SJCRH30 (cell line): ENCODE measurements around the gene LEUTX. TPM values are rescaled to one million over a fixed set of nuclear protein-coding genes. Genes with fewer than 3 reads are reported as not detected.

Source experiments
- DNase-seq, 2 experiments: peaks; one replicate each; pipeline ENCODE4 v3.0.0-alpha.2; 2015 to 2020
- H3K27ac ChIP-seq: fragments of 250-450 bp; sonication (Bioruptor Pico); 2 replicates; pipeline ENCODE4 v1.5.1; 2020; ENCODE audit warnings: mild to moderate bottlenecking, moderate library complexity
- H3K27me3 ChIP-seq: fragments of 250-450 bp; sonication (Bioruptor Pico); 2 replicates; pipeline ENCODE4 v1.5.1; 2020; ENCODE audit warnings: mild to moderate bottlenecking, moderate library complexity
- H3K36me3 ChIP-seq: fragments of 250-450 bp; sonication (Bioruptor Pico); 2 replicates; pipeline ENCODE4 v1.5.1; 2020; ENCODE audit warnings: mild to moderate bottlenecking, moderate library complexity
- H3K4me1 ChIP-seq: fragments of 250-450 bp; sonication (Bioruptor Pico); 2 replicates; pipeline ENCODE4 v1.5.1; 2020; ENCODE audit warnings: mild to moderate bottlenecking, moderate library complexity
- H3K4me3 ChIP-seq: fragments of 250-450 bp; sonication (Bioruptor Pico); 2 replicates; pipeline ENCODE4 v1.5.1; 2020; ENCODE audit warnings: mild to moderate bottlenecking, moderate library complexity
- H3K9me3 ChIP-seq: fragments of 250-450 bp; sonication (Bioruptor Pico); replicated peaks from 2 replicates; pipeline ENCODE4 v1.5.1; 2020; ENCODE audit warnings: mild to moderate bottlenecking, moderate library complexity
- total RNA-seq: library from RNA; depleted of rRNA; stranded (reverse); fragments of >200 nt; shearing (Covaris generic); gene quantifications from 2 replicates; pipeline ENCODE4 v1.2.3, GENCODE V29; 2014; rRNA removed

The LEUTX gene, protein sequence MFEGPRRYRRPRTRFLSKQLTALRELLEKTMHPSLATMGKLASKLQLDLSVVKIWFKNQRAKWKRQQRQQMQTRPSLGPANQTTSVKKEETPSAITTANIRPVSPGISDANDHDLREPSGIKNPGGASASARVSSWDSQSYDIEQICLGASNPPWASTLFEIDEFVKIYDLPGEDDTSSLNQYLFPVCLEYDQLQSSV
- not detected in 2 replicates for total RNA-seq

DNA sequence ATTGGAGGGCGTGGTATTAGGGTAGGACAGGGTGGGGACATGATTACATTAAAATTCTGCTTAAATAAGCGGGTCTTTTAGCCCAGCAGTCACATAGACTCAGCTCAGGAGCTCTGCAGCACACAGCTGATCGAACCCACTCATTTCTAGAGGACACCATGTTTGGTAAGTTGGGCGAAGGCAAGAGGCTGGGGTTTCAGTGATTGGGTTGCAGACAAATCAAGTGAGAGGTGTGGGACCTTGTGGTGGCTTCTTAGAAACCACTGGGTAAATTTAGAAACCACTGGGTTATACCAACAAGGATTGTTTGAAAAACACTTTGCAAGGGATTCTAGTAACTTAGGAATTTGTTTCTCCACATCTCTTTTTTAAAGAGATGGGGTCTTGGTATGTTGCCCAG is at the start of gene LEUTX:
TSS of gene LEUTX (plus strand) at position 92 of the 400 bp plus-strand sequence. CDS start at position 159, 67 bp downstream.
- DNase-seq = no peak
- peaks cover 4% of the 10 kb centered on the region; the same call in 1 of the 2 replicates for H3K9me3 ChIP-seq
- no peaks in the 10 kb centered on the region for H3K36me3 ChIP-seq
- no peak within 1 kb of the TSS for H3K27ac ChIP-seq
- H3K27me3 ChIP-seq = no peaks in the 10 kb centered on the region
- peaks cover 15% of the 10 kb centered on the region for H3K4me1 ChIP-seq
- no peak within 1 kb of the TSS for H3K4me3 ChIP-seq

DNA sequence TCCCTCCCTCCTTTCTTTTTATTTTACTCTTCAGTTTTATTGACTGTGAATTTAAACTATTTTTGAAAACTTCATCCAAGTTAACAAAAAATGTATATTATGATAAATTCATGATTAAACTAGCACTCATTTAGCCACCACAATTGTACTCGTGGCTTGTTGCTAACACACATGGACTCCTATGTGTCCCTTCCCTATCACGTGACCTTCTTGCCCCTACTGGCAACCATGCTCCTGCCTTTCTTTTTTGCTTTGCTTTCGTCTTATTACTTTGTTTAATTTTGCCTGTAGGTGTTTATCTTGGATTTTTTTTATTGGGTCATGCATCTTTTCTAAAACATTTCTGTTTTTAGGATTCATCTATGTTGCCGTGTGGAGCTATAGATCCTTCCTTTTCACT is 49.1 kb upstream of the LEUTX start:
- H3K9me3 ChIP-seq = no peaks in the 10 kb centered on the region
- H3K27me3 ChIP-seq = 0 out of 2 replicates have a peak, but pooled peaks cover 4% of the 10 kb centered on the region
- H3K4me1 ChIP-seq = no peaks in the 10 kb centered on the region
- no peak overlapping the region for H3K4me3 ChIP-seq
- H3K27ac ChIP-seq = no peak overlapping the region
- DNase-seq = no peak
- H3K36me3 ChIP-seq = no peaks in the 10 kb centered on the region

DNA sequence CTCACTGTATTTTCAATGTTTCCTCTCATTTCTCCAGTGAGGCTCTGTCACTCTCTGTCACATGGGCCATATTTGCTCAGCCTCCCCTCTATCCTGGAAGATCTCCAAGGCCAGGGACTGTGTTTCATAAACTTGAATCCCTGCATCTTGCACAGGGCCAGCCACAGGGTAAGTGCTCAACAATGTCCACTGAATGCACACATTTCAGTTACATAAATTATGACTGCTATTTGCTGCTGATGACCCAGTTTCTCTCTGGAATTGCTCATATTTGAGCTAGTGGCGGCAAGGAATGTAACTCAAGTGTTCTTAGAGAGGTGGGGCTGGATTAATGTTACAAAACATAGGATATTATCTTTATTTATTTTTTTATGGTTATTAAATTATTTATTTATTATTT is 47.0 kb upstream of the LEUTX start:
- Histone ChIP-seq H3K36me3 (no peaks in the 10 kb centered on the region), H3K9me3 (no peaks in the 10 kb centered on the region), H3K27ac (no peak overlapping the region), H3K27me3 (0 out of 2 replicates have a peak, but pooled peaks cover 4% of the 10 kb centered on the region), H3K4me1 (no peaks in the 10 kb centered on the region), H3K4me3 (no peak overlapping the region)
- no peak for DNase-seq

DNA sequence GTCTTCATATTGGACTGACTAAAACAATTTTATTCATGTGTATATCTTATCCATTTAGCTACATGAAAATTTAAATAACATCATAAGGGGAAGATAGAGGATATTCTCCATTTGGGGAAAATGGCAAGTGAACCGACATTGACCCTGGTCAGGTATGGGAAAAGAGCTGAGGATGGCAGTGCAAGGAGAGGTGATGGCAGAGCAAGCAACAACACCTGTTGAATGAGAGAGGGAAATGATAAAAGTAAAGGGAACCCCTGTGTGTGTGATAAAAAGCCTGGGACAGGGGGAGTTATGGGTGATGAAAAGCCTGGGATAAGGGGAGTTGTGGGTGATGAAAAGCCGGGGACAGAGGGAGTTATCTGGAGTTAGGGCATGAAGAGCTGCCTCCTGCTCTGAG is 44.8 kb upstream of the LEUTX start:
- Histone ChIP-seq H3K4me1 (no peaks in the 10 kb centered on the region), H3K36me3 (no peaks in the 10 kb centered on the region), H3K9me3 (no peaks in the 10 kb centered on the region), H3K4me3 (no peak overlapping the region), H3K27me3 (no peaks in the 10 kb centered on the region; the same call in 1 of the 2 replicates), H3K27ac (no peak overlapping the region)
- DNase-seq = no peak

DNA sequence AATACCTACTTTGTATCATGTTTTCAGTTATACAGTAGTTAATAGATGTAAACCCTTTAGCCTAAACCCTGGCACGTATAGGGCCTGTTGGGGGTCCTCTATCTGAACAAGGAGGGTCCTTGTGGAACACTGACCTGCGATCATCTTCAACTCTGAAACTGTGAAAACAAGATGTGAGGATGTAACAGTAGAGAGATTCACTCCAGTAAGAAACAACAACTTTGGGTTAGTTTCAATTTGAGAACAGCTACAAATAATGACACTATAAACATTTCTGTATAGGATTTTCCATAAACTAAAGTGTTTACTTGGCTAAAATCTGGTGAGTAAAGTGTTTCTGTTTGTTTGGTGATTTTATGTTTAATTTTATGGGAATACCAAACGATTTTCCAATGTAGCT is 43.0 kb upstream of the LEUTX start:
- Histone ChIP-seq H3K4me3 (no peak overlapping the region), H3K4me1 (no peaks in the 10 kb centered on the region), H3K27ac (no peak overlapping the region), H3K27me3 (peaks cover 3% of the 10 kb centered on the region), H3K36me3 (no peaks in the 10 kb centered on the region), H3K9me3 (no peaks in the 10 kb centered on the region)
- no peak for DNase-seq

DNA sequence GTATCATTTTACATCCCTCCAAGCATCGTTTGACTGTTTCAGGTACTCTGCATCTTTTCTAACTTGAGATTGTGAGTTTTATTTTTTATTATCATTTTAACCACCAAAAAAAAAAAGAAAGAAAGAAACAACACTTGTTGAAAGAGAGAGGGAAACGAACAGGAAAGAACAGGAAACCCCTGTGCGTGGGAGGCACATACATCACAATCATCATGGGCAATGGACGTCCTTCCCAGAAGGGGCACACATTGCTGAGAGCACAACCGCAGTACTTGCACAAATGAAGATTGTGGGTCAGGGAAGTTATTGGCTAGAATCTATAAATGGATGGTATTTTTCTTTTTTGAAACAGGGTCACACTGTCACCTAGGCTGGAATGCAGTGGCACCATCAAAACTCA is 42.6 kb upstream of the LEUTX start:
- H3K4me3 ChIP-seq = no peak overlapping the region
- H3K27ac ChIP-seq = no peak overlapping the region
- no peaks in the 10 kb centered on the region for H3K36me3 ChIP-seq
- no peak for DNase-seq
- H3K27me3 ChIP-seq = peaks cover 3% of the 10 kb centered on the region
- H3K4me1 ChIP-seq = no peaks in the 10 kb centered on the region
- no peaks in the 10 kb centered on the region for H3K9me3 ChIP-seq

DNA sequence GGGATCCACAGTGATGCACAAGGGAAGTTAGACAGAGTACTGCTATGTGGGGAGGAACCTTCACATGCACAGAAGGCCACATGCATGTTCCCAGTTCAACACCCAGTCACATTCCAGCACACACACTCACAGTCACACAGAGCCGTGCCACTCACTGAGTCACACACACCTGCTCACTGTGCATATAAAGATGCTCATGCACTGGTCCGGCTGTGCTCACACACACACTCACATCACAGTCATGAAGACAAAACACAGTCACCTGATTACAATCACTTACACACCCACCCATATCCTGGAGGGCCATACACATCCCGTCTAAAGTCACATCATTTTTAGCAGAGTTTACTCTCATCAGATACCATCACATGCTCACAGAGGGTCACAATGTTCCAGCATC is 41.3 kb upstream of the LEUTX start:
- no peak overlapping the region for H3K27ac ChIP-seq
- no peaks in the 10 kb centered on the region for H3K4me1 ChIP-seq
- H3K4me3 ChIP-seq = no peak overlapping the region
- peaks cover 3% of the 10 kb centered on the region for H3K27me3 ChIP-seq
- H3K9me3 ChIP-seq = no peaks in the 10 kb centered on the region
- no peaks in the 10 kb centered on the region for H3K36me3 ChIP-seq
- DNase-seq = no peak

DNA sequence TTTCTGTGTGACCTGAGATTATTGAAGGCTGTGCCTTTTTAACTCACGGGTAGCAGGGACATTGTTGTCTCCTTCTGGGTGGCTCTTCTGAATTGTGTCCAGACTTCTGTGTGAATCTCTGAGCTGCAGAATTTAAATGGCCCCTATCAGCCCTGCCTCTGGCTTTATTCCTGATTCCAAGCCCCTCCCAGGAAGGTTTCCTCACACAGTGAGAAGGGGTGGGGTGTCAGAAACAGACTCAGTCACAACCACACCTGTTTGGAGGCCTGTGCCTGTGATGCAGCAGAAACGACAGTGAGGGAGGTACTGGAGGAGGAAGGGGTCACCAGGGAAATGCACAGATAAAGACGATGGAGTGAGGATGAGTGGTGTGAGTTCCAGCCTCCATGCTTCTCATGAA is 40.8 kb upstream of the LEUTX start, which contains the start of gene CLC:
TSS of gene CLC (minus strand) at position 139 of the 400 bp plus-strand sequence. CDS start at position 62, 77 bp downstream.
- Histone ChIP-seq H3K27me3 (peaks cover 3% of the 10 kb centered on the region), H3K27ac (no peak within 1 kb of the TSS), H3K4me1 (no peaks in the 10 kb centered on the region), H3K9me3 (no peaks in the 10 kb centered on the region), H3K36me3 (no peaks in the 10 kb centered on the region), H3K4me3 (no peak within 1 kb of the TSS)
- DNase-seq = no peak

DNA sequence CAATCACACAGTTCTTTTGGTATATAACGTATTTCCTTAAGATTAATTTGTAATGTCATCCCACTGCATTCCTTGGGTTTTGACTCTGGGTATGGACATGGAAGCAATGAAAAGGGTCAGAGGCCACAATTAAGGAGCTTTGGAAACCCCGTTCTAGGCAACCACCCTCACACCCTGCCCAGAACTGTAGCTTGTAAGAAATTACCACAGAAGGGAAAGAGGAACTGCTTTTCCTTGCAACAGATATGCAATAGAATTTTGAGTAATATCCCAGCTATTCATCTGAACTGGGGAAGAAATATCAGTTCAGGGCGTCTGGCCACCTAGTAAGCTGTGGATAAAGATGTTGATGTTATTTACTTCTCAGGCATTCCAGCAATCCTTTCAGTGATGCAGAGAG is 39.8 kb upstream of the LEUTX start:
- H3K27ac ChIP-seq = no peak overlapping the region
- no peak for DNase-seq
- no peaks in the 10 kb centered on the region for H3K36me3 ChIP-seq
- H3K4me1 ChIP-seq = no peaks in the 10 kb centered on the region
- no peak overlapping the region for H3K4me3 ChIP-seq
- H3K9me3 ChIP-seq = no peaks in the 10 kb centered on the region
- H3K27me3 ChIP-seq = peaks cover 3% of the 10 kb centered on the region

DNA sequence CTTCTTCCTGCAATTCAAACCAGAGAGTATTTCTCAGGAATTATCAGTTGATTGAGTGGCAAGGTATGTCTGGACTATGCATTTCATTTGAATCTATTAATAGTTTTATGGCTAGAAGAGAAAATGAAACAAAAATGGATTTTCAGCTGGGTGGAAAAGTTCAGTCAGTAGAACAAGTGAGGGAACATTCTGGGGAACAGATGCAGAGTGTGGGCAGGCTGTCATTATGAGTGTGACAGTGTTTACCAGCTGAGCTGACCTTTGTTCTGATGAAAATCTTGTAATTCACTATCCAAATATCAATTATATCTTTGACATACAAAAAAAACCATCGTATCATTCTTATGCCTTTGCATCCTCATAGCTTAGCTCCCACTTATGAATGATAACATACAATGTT is 38.3 kb upstream of the LEUTX start:
- DNase-seq = no peak
- Histone ChIP-seq H3K36me3 (no peaks in the 10 kb centered on the region), H3K9me3 (no peaks in the 10 kb centered on the region), H3K27me3 (peaks cover 3% of the 10 kb centered on the region), H3K27ac (no peak overlapping the region), H3K4me1 (no peaks in the 10 kb centered on the region), H3K4me3 (no peak overlapping the region)

DNA sequence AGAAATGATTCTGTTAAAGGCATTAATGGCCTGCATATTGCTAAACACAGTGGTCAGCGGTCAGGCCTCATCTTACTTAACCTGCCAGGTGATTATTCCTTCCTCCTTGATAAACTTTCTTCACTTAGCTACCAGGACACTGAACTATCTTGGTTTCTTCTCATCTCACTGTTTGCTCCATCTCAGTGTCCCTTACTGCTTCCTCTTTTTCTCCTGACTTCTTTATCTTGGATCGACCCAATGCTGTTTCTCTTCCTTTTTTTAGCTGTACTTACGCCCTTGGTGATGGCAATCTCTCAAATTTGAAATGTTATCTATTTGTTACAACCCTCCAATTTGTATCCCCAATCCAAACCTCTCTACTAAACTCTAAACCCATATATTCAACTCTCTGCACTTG is 33.0 kb upstream of the LEUTX start:
- Histone ChIP-seq H3K4me3 (no peak overlapping the region), H3K27me3 (peaks cover 11% of the 10 kb centered on the region), H3K9me3 (no peaks in the 10 kb centered on the region), H3K4me1 (no peaks in the 10 kb centered on the region), H3K36me3 (no peaks in the 10 kb centered on the region), H3K27ac (no peak overlapping the region)
- DNase-seq = no peak

DNA sequence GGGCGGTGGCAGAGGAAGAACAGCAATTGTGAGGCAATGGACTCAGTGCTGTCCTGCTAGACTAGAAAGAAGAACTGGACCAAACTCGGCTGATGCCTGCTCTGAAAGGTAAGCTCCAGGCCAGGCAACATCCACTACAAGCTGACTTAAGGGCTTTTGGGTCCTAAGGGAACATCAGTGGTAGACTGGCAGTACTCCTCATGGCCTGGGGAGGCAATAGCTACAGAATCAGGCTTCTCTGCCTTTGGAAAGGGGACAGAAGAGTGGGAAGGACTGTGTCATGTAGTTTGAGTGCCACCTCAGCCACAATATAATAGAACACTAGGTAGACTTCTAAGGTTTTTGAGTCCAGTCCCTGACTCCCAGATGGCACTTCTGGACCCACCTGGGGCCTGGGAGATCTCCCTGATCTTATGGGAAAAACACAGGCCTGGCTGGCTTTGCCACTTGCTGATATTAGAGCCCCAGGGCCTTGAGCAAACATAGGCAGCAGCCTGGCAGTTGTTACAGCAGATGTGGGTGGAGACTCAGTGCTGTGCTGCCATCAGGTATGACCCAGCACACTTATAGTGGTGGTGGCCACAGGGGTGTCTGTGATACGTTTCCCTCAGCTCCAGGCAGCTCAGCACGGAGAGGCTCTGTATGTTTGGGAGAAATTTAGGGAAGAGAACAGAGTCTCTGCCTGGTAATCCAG is 31.7 kb upstream of the LEUTX start:
- no peak for DNase-seq
- H3K4me3 ChIP-seq = no peak overlapping the region
- H3K36me3 ChIP-seq = no peaks in the 10 kb centered on the region
- H3K9me3 ChIP-seq = no peaks in the 10 kb centered on the region
- H3K27ac ChIP-seq = no peak overlapping the region
- peaks cover 11% of the 10 kb centered on the region for H3K27me3 ChIP-seq
- H3K4me1 ChIP-seq = no peaks in the 10 kb centered on the region

DNA sequence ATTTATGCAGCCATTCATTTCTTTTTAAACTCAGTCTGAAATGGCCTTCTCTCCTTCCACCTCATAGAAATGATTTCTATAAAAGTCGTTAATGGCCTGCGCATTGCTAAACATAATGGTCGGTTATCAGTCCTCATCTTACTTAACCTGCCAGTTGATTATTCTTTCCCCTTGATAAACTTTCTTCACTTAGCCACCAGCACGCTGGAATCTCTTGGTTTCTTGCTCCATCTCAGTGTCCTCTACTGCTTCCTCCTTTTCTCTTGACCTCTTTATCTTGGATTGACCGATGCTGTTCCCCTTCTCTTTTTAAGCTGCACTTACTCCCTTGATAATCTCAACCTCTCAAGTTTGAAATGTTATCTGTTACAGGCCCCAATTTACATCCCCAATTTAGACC is 28.7 kb upstream of the LEUTX start:
- H3K4me3 ChIP-seq = no peak overlapping the region
- H3K27me3 ChIP-seq = peaks cover 15% of the 10 kb centered on the region
- no peak for DNase-seq
- H3K27ac ChIP-seq = no peak overlapping the region
- no peaks in the 10 kb centered on the region for H3K9me3 ChIP-seq
- no peaks in the 10 kb centered on the region for H3K4me1 ChIP-seq
- H3K36me3 ChIP-seq = no peaks in the 10 kb centered on the region

DNA sequence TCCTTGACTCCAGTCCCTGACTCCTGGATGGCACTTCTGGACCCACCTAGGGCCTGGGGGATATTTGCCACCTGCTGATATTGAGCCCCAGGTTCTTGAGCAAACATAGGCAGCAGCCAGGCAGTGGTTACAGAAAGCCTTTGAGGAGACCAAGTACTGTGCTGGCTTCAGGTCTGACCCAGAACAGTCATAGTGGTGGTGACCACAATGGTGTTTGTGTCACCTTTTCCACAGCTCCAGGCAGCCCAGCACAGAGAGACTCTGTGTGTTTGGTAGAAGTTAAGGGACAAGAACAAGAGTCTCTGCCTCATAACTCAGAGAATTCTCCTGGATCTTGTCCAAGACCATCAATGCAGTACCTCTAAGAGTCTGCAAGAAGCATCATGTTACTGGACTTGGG is 26.3 kb upstream of the LEUTX start:
- Histone ChIP-seq H3K4me1 (no peaks in the 10 kb centered on the region), H3K27me3 (peaks cover 14% of the 10 kb centered on the region), H3K27ac (no peak overlapping the region), H3K9me3 (no peaks in the 10 kb centered on the region; the same call in 1 of the 2 replicates), H3K36me3 (no peaks in the 10 kb centered on the region), H3K4me3 (no peak overlapping the region)
- DNase-seq = no peak

DNA sequence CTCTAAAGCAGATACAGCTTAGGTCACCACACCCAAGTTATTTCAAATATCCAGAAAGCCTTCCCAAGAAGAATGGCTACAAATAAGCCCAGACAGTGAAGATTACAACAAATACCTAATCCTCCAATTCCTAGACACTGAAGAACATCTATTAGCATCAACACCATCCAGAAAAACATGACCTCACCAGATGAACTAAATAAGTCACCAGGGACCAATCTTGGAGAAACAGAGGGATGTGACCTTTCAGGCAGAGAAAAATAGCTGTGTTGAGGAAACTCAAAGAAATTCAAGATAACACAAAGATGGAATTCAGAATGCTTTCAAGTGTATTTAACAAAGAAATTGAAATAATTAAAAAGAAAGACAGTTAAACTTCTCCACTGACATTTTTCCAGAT is 25.9 kb upstream of the LEUTX start:
- Histone ChIP-seq H3K36me3 (no peaks in the 10 kb centered on the region), H3K27me3 (peaks cover 14% of the 10 kb centered on the region), H3K9me3 (no peaks in the 10 kb centered on the region; the same call in 1 of the 2 replicates), H3K27ac (no peak overlapping the region), H3K4me3 (no peak overlapping the region), H3K4me1 (no peaks in the 10 kb centered on the region)
- no peak for DNase-seq

DNA sequence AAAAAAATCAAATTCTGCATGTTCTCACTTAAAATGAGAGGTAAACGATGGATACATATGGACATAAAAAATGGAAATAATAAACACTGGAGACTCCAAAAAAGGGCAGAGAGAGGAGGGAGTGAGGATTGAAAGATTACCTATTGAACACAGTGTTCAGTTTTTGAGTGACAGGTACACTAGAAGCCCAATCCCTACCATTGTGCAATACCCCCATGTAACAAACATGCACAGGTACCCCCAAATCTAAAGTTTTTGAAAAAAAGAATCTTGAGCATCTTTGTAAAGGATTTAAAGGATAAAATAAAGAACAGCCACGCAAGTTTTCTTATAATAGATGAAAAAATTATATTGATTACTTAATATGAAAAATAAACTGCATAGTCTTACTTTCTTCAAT is 24.1 kb upstream of the LEUTX start:
- H3K9me3 ChIP-seq = no peaks in the 10 kb centered on the region; the same call in 1 of the 2 replicates
- H3K4me1 ChIP-seq = no peaks in the 10 kb centered on the region
- DNase-seq = no peak
- H3K27me3 ChIP-seq = peaks cover 14% of the 10 kb centered on the region
- no peak overlapping the region for H3K27ac ChIP-seq
- H3K36me3 ChIP-seq = no peaks in the 10 kb centered on the region
- no peak overlapping the region for H3K4me3 ChIP-seq
